Measurements from ENCODE around the gene VPS13A. TPM values are rescaled to one million over a fixed set of nuclear protein-coding genes. Genes with fewer than 3 reads are reported as not detected.
"Not testable (repeated sequence)": the region's sequence is repeated elsewhere in the genome, so short reads cannot be mapped to it uniquely, and the experiment has no call there.

The VPS13A gene
- total RNA-seq, 4 donors from 2014 or later: 45.9 to 77.0 (median 53.5) TPM

DNA sequence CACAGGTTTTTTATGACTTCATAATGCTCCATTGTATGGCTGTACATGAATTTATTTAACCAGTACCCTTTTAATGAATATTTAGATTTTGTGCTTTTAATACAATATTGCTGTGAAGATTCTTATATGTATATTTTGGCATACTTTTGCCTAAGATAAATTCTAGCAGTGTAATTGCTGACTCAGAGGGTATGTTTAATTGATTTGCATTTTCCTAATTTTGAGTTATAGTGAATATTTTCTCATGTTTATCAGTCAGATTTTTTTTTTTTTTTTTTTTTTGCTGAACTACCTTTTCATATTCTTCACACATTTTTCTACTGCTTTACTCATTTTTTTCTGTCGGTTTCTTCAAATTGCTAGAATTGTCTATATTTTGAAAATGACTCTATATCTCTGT is 222.6 kb downstream of the VPS13A start:
- Histone ChIP-seq H3K9me3 (no peaks in the 10 kb centered on the region), H3K27me3 (no peaks in the 10 kb centered on the region), H3K4me3 (replicated peaks in 1 of 3) (no peak overlapping the region), H3K27ac (no peak overlapping the region), H3K36me3 (no peaks in the 10 kb centered on the region), H3K4me1 (no peaks in the 10 kb centered on the region)
- no peak for DNase-seq
- no peak for TF ChIP-seq POLR2A (IDR thresholded peaks at IDR 0.05)
- TF ChIP-seq, protein P1, sequence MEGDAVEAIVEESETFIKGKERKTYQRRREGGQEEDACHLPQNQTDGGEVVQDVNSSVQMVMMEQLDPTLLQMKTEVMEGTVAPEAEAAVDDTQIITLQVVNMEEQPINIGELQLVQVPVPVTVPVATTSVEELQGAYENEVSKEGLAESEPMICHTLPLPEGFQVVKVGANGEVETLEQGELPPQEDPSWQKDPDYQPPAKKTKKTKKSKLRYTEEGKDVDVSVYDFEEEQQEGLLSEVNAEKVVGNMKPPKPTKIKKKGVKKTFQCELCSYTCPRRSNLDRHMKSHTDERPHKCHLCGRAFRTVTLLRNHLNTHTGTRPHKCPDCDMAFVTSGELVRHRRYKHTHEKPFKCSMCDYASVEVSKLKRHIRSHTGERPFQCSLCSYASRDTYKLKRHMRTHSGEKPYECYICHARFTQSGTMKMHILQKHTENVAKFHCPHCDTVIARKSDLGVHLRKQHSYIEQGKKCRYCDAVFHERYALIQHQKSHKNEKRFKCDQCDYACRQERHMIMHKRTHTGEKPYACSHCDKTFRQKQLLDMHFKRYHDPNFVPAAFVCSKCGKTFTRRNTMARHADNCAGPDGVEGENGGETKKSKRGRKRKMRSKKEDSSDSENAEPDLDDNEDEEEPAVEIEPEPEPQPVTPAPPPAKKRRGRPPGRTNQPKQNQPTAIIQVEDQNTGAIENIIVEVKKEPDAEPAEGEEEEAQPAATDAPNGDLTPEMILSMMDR (IDR thresholded peaks at IDR 0.05): no peak
- intact Hi-C loops (cut with DNase I): no loop called here
- WGBS, 2 donors: 98% methylated on average over 1 of the region's 1 CpG

DNA sequence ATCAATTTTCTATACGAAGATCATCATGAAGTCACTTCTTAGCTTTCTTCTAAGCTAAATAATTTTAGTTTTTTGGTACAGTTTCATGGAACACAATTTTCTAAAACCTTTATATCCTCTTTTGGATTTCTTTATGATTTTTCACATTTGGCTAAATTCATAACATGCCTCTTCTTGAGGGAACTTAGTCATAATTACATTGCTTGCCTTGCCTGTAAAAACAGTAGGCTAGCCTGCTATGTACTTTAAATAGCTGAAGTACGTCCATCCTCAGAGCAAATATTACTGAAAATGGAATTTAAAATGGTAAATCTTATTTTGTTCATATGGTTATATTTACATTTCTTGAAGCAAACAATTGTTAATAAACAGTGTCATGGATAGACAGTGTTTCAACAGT is 225.0 kb downstream of the VPS13A start:
- no peaks in the 10 kb centered on the region for H3K36me3 ChIP-seq
- no peak for DNase-seq
- H3K9me3 ChIP-seq: no peaks in the 10 kb centered on the region
- no peaks in the 10 kb centered on the region for H3K27me3 ChIP-seq
- 76 to 85% methylated on average over 2 of the region's 2 CpGs for WGBS, 2 donors
- TF ChIP-seq, protein P1 (IDR thresholded peaks at IDR 0.05): no peak
- TF ChIP-seq POLR2A (IDR thresholded peaks at IDR 0.05): no peak
- intact Hi-C loops (cut with DNase I): no loop called here
- no peaks in the 10 kb centered on the region for H3K4me1 ChIP-seq
- no peak overlapping the region for H3K4me3 ChIP-seq (replicated peaks in 1 of 3)
- no peak overlapping the region for H3K27ac ChIP-seq

DNA sequence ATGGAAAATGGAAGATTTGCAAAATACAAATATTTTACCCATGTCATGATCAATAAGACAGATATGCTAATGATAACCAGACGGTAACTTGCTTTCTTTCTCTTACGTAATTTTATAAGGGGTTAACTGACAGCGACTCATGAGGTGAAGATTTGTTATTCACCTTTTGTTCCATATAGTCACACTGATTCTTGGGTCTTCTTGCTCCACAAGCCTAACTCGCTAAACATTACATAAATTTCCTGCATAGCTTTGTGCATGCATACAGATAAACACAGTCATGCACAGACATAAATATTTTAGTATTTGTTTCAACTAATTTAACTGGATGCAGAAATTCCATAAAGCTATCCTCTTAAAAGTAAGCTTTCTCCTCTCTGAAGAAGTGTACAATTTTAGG is 225.9 kb downstream of the VPS13A start:
- H3K4me3 ChIP-seq (replicated peaks in 1 of 3): no peak overlapping the region
- intact Hi-C loops (cut with DNase I): no loop called here
- no peak overlapping the region for H3K27ac ChIP-seq
- peaks cover 0 to 5% of the 10 kb centered on the region in 2 donors for H3K36me3 ChIP-seq
- 92 to 97% methylated on average over 4 of the region's 4 CpGs for WGBS, 2 donors
- H3K4me1 ChIP-seq: no peaks in the 10 kb centered on the region
- TF ChIP-seq, protein P1 (IDR thresholded peaks at IDR 0.05): no peak
- no peak for TF ChIP-seq POLR2A (IDR thresholded peaks at IDR 0.05)
- no peaks in the 10 kb centered on the region for H3K9me3 ChIP-seq
- no peak for DNase-seq
- H3K27me3 ChIP-seq: no peaks in the 10 kb centered on the region

DNA sequence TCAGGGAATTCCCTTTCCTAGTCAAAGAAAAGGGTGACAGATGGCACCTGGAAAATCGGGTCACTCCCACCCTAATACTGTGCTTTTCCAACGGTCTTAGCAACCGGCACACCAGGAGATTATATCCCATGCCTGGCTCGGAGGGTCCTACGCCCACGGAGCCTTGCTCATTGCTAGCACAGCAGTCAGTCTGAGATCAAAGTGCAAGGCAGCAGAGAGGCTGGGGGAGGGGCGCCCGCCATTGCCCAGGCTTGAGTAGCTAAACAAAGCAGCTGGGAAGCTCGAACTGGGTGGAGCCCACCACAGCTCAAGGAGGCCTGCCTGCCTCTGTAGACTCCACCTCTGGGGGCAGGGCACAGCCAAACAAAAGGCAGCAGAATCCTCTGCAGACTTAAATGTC is 231.2 kb downstream of the VPS13A start:
- H3K36me3 ChIP-seq; H3K27me3 ChIP-seq; intact Hi-C loops (cut with DNase I); H3K27ac ChIP-seq; DNase-seq; H3K4me3 ChIP-seq (replicated peaks in 1 of 3); H3K9me3 ChIP-seq; H3K4me1 ChIP-seq: not testable (repeated sequence)
- WGBS, 2 donors: 92 to 97% methylated on average over 7 to 8 of the region's 9 CpGs

DNA sequence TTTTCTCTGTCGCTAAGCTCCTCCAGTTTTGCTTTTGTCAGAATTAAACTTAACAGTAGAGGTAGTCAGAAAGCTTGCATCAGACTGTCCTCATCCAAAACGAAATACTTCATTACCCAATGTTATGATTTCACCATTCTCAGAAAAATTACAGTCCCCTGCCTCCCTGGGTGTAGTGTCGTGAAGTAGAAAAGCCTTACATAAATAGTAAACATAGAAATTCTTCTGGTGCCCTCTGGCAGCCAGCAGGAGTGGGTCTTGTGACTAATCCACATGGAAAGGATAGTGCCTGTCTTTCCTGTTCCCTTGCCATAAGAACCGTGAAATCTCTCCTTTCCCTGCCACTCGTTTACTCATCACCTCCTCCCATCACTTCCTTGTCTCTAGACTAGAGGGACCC is 240.2 kb downstream of the VPS13A start:
- peaks cover 0 to 1% of the 10 kb centered on the region in 2 donors for H3K36me3 ChIP-seq
- no peaks in the 10 kb centered on the region for H3K27me3 ChIP-seq
- TF ChIP-seq, protein P1 (IDR thresholded peaks at IDR 0.05): no peak
- no peak for TF ChIP-seq POLR2A (IDR thresholded peaks at IDR 0.05)
- peak overlapping the region; percentile 0 to 57 (median 8) for H3K27ac ChIP-seq
- intact Hi-C loops (cut with DNase I): no loop called here
- H3K9me3 ChIP-seq: no peaks in the 10 kb centered on the region
- DNase-seq: peak in 1 of 2 donors; percentile 41
- no peak overlapping the region for H3K4me3 ChIP-seq (replicated peaks in 1 of 3)
- 28 to 31% methylated on average over 5 of the region's 5 CpGs for WGBS, 2 donors
- H3K4me1 ChIP-seq: peaks cover 10 to 13% of the 10 kb centered on the region in 2 donors

DNA sequence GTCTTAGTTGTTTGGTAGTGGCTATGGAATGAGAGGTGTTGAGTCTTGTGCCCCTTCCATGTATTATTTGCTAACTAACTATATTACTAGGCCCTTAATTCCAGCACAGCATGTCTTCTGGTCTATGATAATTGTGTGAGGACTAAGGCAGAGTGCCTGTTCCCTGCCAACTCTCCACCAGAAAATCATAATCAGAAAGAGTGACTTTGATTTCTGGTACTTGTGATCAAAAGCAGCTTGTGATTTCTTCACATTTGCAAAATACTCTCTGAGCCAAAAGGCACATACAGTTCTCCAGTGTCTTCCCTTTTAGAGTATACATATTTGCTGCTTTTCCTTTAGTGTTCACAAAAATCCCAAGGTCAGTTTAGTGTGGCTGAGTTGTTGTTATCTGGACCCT is 240.9 kb downstream of the VPS13A start:
- no peak overlapping the region for H3K4me3 ChIP-seq (replicated peaks in 1 of 3)
- no peak for DNase-seq
- peak overlapping the region in 2 of 3 donors; percentile 8 to 57 for H3K27ac ChIP-seq
- H3K9me3 ChIP-seq: no peaks in the 10 kb centered on the region
- H3K27me3 ChIP-seq: no peaks in the 10 kb centered on the region
- peaks cover 10 to 13% of the 10 kb centered on the region in 2 donors for H3K4me1 ChIP-seq
- peaks cover 0 to 3% of the 10 kb centered on the region in 2 donors for H3K36me3 ChIP-seq
- intact Hi-C loops (cut with DNase I): no loop called here
- TF ChIP-seq POLR2A (IDR thresholded peaks at IDR 0.05): no peak
- TF ChIP-seq, protein P1 (IDR thresholded peaks at IDR 0.05): no peak

All from thyroid gland (tissue), 4 donors.